Neural cell (in vitro differentiated cells): ENCODE results near the gene TECPR1. TPM values are rescaled to one million over a fixed set of nuclear protein-coding genes. Genes with fewer than 3 reads are reported as not detected.

Experiments used
- H2AFZ ChIP-seq: fragments of 200-600, 300-800 bp; sonication (generic), shearing (Covaris generic); 2 replicates; pipeline ENCODE4 v1.6.0; 2014; ENCODE audit warnings: low read depth, mild to moderate bottlenecking, antibody characterized with exemption, low read length, moderate library complexity
- H3F3A ChIP-seq: fragments of 200-600 bp; shearing (Covaris generic); 2 replicates; pipeline ENCODE4 v1.6.1; 2016; ENCODE audit warnings: mild to moderate bottlenecking, moderate library complexity, mixed read lengths, antibody characterized with exemption, low read length; ENCODE audit not compliant: insufficient read depth, poor library complexity, severe bottlenecking
- H3K27ac ChIP-seq: fragments of 200-600, 300-800 bp; sonication (generic), shearing (Covaris generic); 2 replicates; pipeline ENCODE4 v1.5.1; 2014; ENCODE audit warnings: mild to moderate bottlenecking, low read length, moderate library complexity
- H3K27me3 ChIP-seq: fragments of 300-800, 200-600 bp; sonication (generic), shearing (Covaris generic); 2 replicates; pipeline ENCODE4 v1.6.0; 2014; ENCODE audit warnings: mild to moderate bottlenecking, low read depth, low read length, moderate library complexity; ENCODE audit not compliant: insufficient read depth
- H3K36me3 ChIP-seq: fragments of 300-800, 200-600 bp; sonication (generic), shearing (Covaris generic); 2 replicates; pipeline ENCODE4 v1.5.1; 2014; ENCODE audit warnings: mild to moderate bottlenecking, antibody characterized with exemption, low read length, moderate library complexity; ENCODE audit not compliant: insufficient read depth
- H3K4me2 ChIP-seq: fragments of 300-800, 200-600 bp; sonication (generic), shearing (Covaris generic); 2 replicates; pipeline ENCODE4 v1.6.0; 2014; ENCODE audit warnings: mild to moderate bottlenecking, low read length
- H3K4me3 ChIP-seq: fragments of 300-800, 200-600 bp; sonication (generic), shearing (Covaris generic); 2 replicates; pipeline ENCODE4 v1.5.1; 2014; ENCODE audit warnings: mild to moderate bottlenecking, low read length, moderate library complexity
- H3K79me2 ChIP-seq: fragments of 200-600 bp; shearing (Covaris generic); replicated peaks from 2 replicates; pipeline ENCODE4 v1.6.0; 2014; ENCODE audit warnings: mild to moderate bottlenecking, low read length, moderate library complexity; ENCODE audit not compliant: insufficient read depth
- H3K9ac ChIP-seq: fragments of 300-800, 200-600 bp; sonication (generic), shearing (Covaris generic); 2 replicates; pipeline ENCODE4 v1.6.1; 2016; ENCODE audit warnings: mild to moderate bottlenecking, low read length, mixed read lengths
- H3K9me2 ChIP-seq: fragments of 200-600 bp; shearing (Covaris generic); 2 replicates; pipeline ENCODE4 v1.6.1; 2016; ENCODE audit warnings: mild to moderate bottlenecking, low read length, mixed read lengths; ENCODE audit not compliant: insufficient read depth
- H3K9me3 ChIP-seq: fragments of 200-600, 300-800 bp; sonication (generic), shearing (Covaris generic); 2 replicates; pipeline ENCODE4 v1.6.1; 2016; ENCODE audit warnings: mild to moderate bottlenecking, mixed run types, low read length, moderate library complexity, mixed read lengths
- H4K20me1 ChIP-seq: fragments of 200-600 bp; shearing (Covaris generic); 2 replicates; pipeline ENCODE4 v1.6.1; 2016; ENCODE audit warnings: mild to moderate bottlenecking, mixed run types; ENCODE audit not compliant: insufficient read depth
- EP300 ChIP-seq: fragments of 450-650 bp; conservative IDR thresholded peaks from 2 replicates; pipeline ENCODE4 v1.6.1; 2014; ENCODE audit warnings: antibody characterized with exemption, mild to moderate bottlenecking, moderate library complexity; ENCODE audit not compliant: poor library complexity, severe bottlenecking
- EZH2 ChIP-seq: fragments of 200-600, 300-800 bp; shearing (Covaris generic), sonication (generic); IDR thresholded peaks from 2 replicates; pipeline ENCODE4 v1.6.1; 2014; ENCODE audit warnings: antibody characterized with exemption, low read length, borderline replicate concordance, mild to moderate bottlenecking; ENCODE audit not compliant: insufficient read depth, poor library complexity, severe bottlenecking
- MXI1 ChIP-seq: fragments of 450-650 bp; conservative IDR thresholded peaks from 2 replicates; pipeline ENCODE4 v1.6.1; 2014; ENCODE audit warnings: antibody characterized with exemption, mild to moderate bottlenecking; ENCODE audit not compliant: poor library complexity, severe bottlenecking
- POLR2AphosphoS5 ChIP-seq: IDR thresholded peaks from 2 replicates; pipeline ENCODE4 v1.6.1; 2012
- RAD21 ChIP-seq: fragments of 450-650 bp; conservative IDR thresholded peaks from 2 replicates; pipeline ENCODE4 v1.6.1; 2014; ENCODE audit warnings: antibody characterized with exemption, mild to moderate bottlenecking, moderate library complexity
- SMC3 ChIP-seq: fragments of 450-650 bp; conservative IDR thresholded peaks from 2 replicates; pipeline ENCODE4 v1.6.1; 2014; ENCODE audit warnings: antibody characterized with exemption, mild to moderate bottlenecking, moderate library complexity; ENCODE audit not compliant: poor library complexity
- TAF1 ChIP-seq: IDR thresholded peaks from 2 replicates; pipeline ENCODE4 v1.6.1; 2012; ENCODE audit warnings: low read depth
- polyA plus RNA-seq: library from polyadenylated mRNA; depleted of rRNA; stranded (reverse); fragments of >200 nt; gene quantifications from 2 replicates; pipeline ENCODE4 v1.2.3, GENCODE V29; 2014
- TF ChIP-seq, protein P1 (sequence below): fragments of 450-650 bp; IDR thresholded peaks from 2 replicates; pipeline ENCODE4 v1.5.1; 2014; ENCODE audit warnings: antibody characterized with exemption, mild to moderate bottlenecking, moderate library complexity; ENCODE audit not compliant: poor library complexity, severe bottlenecking
- TF ChIP-seq, protein P2 (sequence below): IDR thresholded peaks from 2 replicates; pipeline ENCODE4 v1.6.1; 2012; ENCODE audit warnings: borderline replicate concordance

The TECPR1 gene
- polyA plus RNA-seq, 1 donor from 2014 or later, result 46.6 TPM

DNA sequence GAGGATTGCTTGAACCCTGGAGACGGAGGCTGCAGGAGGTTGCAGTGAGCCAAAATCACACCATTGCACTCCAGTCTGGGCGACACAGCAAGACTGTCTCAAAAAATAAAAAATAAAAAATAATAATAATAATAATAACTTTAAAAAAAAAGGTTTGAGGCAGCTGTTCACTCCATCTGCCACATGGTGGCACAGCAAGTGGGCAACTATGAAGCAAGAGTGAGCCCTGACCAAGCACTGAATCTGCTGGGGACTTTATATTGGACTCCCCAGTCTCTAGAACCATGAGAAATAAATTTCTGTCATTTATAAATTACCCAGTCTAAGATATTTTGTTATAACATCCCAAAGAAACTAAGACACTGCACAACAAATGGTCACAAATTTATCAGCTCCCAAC lies 14.8 kb upstream of the TECPR1 start:
- TF ChIP-seq, protein P1, sequence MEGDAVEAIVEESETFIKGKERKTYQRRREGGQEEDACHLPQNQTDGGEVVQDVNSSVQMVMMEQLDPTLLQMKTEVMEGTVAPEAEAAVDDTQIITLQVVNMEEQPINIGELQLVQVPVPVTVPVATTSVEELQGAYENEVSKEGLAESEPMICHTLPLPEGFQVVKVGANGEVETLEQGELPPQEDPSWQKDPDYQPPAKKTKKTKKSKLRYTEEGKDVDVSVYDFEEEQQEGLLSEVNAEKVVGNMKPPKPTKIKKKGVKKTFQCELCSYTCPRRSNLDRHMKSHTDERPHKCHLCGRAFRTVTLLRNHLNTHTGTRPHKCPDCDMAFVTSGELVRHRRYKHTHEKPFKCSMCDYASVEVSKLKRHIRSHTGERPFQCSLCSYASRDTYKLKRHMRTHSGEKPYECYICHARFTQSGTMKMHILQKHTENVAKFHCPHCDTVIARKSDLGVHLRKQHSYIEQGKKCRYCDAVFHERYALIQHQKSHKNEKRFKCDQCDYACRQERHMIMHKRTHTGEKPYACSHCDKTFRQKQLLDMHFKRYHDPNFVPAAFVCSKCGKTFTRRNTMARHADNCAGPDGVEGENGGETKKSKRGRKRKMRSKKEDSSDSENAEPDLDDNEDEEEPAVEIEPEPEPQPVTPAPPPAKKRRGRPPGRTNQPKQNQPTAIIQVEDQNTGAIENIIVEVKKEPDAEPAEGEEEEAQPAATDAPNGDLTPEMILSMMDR, result peak; percentile 13
- TF ChIP-seq MXI1, result no peak
- Histone ChIP-seq H3K4me3 (no peak overlapping the region), H4K20me1 (no peaks in the 10 kb centered on the region)

DNA sequence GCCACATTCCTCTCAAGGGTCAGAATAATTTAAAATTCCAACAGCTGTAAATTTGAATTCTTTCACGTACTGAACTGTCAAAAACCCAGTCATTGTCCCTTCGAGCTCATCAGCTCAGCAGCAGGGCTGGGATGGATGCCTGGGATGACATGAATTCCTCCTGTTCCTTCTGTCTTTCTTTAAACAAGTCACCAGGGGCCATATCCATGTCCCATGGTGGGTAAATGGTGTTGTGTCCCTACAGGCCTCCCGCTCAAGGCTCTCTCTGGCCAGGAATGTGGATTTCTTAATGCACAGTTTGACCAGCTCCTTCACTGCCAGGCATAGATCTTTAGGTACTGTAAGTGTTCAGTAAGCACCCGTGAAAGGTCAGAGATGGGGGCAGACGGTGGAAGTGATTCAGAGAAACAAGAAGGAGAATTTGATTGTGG lies 13.8 kb upstream of the TECPR1 start:
- Histone ChIP-seq H3K9me3 (no peaks in the 10 kb centered on the region), H3K79me2 (no peaks in the 10 kb centered on the region), H3K9ac (no peak overlapping the region), H3K4me3 (no peak overlapping the region), H3K9me2 (no peaks in the 10 kb centered on the region), H2AFZ (no peak overlapping the region), H3K4me2 (no peak overlapping the region), H3K27me3 (no peaks in the 10 kb centered on the region), H3F3A (no peaks in the 10 kb centered on the region), H3K36me3 (no peaks in the 10 kb centered on the region), H4K20me1 (no peaks in the 10 kb centered on the region), H3K27ac (no peak overlapping the region)
- TF ChIP-seq MXI1, result no peak
- TF ChIP-seq SMC3, result no peak
- no peak for TF ChIP-seq POLR2AphosphoS5
- no peak for TF ChIP-seq TAF1
- no peak for TF ChIP-seq EZH2
- no peak for TF ChIP-seq RAD21
- TF ChIP-seq, protein P2, sequence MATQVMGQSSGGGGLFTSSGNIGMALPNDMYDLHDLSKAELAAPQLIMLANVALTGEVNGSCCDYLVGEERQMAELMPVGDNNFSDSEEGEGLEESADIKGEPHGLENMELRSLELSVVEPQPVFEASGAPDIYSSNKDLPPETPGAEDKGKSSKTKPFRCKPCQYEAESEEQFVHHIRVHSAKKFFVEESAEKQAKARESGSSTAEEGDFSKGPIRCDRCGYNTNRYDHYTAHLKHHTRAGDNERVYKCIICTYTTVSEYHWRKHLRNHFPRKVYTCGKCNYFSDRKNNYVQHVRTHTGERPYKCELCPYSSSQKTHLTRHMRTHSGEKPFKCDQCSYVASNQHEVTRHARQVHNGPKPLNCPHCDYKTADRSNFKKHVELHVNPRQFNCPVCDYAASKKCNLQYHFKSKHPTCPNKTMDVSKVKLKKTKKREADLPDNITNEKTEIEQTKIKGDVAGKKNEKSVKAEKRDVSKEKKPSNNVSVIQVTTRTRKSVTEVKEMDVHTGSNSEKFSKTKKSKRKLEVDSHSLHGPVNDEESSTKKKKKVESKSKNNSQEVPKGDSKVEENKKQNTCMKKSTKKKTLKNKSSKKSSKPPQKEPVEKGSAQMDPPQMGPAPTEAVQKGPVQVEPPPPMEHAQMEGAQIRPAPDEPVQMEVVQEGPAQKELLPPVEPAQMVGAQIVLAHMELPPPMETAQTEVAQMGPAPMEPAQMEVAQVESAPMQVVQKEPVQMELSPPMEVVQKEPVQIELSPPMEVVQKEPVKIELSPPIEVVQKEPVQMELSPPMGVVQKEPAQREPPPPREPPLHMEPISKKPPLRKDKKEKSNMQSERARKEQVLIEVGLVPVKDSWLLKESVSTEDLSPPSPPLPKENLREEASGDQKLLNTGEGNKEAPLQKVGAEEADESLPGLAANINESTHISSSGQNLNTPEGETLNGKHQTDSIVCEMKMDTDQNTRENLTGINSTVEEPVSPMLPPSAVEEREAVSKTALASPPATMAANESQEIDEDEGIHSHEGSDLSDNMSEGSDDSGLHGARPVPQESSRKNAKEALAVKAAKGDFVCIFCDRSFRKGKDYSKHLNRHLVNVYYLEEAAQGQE, result no peak
- TF ChIP-seq, protein P1, result no peak
- no peak for TF ChIP-seq EP300

More for the DNA sequence above, 14.8 kb upstream of the TECPR1 start:
- Histone ChIP-seq H3K9me3 (no peaks in the 10 kb centered on the region), H3K9me2 (no peaks in the 10 kb centered on the region), H3F3A (no peaks in the 10 kb centered on the region), H3K27me3 (no peaks in the 10 kb centered on the region), H3K4me2 (no peak overlapping the region), H3K79me2 (no peaks in the 10 kb centered on the region), H3K36me3 (no peaks in the 10 kb centered on the region), H3K27ac (no peak overlapping the region), H2AFZ (no peak overlapping the region), H3K9ac (no peak overlapping the region)
